HEK293 (cell line): ENCODE results near the gene COL18A1.
"Not testable (repeated sequence)": the region's sequence is repeated elsewhere in the genome, so short reads cannot be mapped to it uniquely, and the experiment has no call there.

Experiments used
- MEIS1 ChIP-seq: sonication (generic); formaldehyde crosslinking; IDR thresholded peaks from 2 replicates; pipeline ENCODE4 v1.8.1; 2022; ENCODE audit warnings: missing genetic modification reagents, mild to moderate bottlenecking, borderline replicate concordance
- RBAK ChIP-seq: fragments of 450-650 bp; formaldehyde crosslinking; IDR thresholded peaks from 2 replicates; pipeline ENCODE4 v1.5.1; 2016; ENCODE audit warnings: missing biosample characterization, missing genetic modification characterization
- YY1 ChIP-seq: fragments of 450-650 bp; formaldehyde crosslinking; IDR thresholded peaks from 2 replicates; pipeline ENCODE4 v1.5.1; 2018; ENCODE audit warnings: missing biosample characterization, missing genetic modification characterization
- ZBTB21 ChIP-seq: fragments of 450-650 bp; formaldehyde crosslinking; IDR thresholded peaks from 2 replicates; pipeline ENCODE4 v1.5.1; 2017; ENCODE audit warnings: missing biosample characterization, missing genetic modification characterization
- ZNF202 ChIP-seq: fragments of 450-650 bp; formaldehyde crosslinking; IDR thresholded peaks from 2 replicates; pipeline ENCODE4 v1.5.1; 2016; ENCODE audit warnings: missing biosample characterization, missing genetic modification characterization, borderline replicate concordance
- ZNF24 ChIP-seq: fragments of 450-650 bp; formaldehyde crosslinking; IDR thresholded peaks from 2 replicates; pipeline ENCODE4 v1.5.1; 2016; ENCODE audit warnings: missing biosample characterization, missing genetic modification characterization
- ZNF558 ChIP-seq: fragments of 450-650 bp; formaldehyde crosslinking; IDR thresholded peaks from 2 replicates; pipeline ENCODE4 v1.5.1; 2016; ENCODE audit warnings: missing biosample characterization, missing genetic modification characterization
- ZXDB ChIP-seq: fragments of 450-650 bp; formaldehyde crosslinking; IDR thresholded peaks from 2 replicates; pipeline ENCODE4 v1.5.1; 2016; ENCODE audit warnings: missing biosample characterization, missing genetic modification characterization
- TF ChIP-seq, protein P1 (sequence below): fragments of 450-650 bp; formaldehyde crosslinking; IDR thresholded peaks from 2 replicates; pipeline ENCODE4 v1.5.1; 2016; ENCODE audit warnings: missing biosample characterization, missing genetic modification characterization
- TF ChIP-seq, protein P2 (sequence below): fragments of 450-650 bp; formaldehyde crosslinking; IDR thresholded peaks from 2 replicates; pipeline ENCODE4 v1.5.1; 2016; ENCODE audit warnings: missing biosample characterization, missing genetic modification characterization
- TF ChIP-seq, protein P3 (sequence below): sonication (generic); formaldehyde crosslinking; IDR thresholded peaks from 2 replicates; pipeline ENCODE4 v1.8.1; 2022; ENCODE audit warnings: mild to moderate bottlenecking, moderate library complexity, missing genetic modification reagents
- TF ChIP-seq, protein P4 (sequence below): fragments of 450-650 bp; formaldehyde crosslinking; IDR thresholded peaks from 2 replicates; pipeline ENCODE4 v1.5.1; 2016; ENCODE audit warnings: missing biosample characterization, missing genetic modification characterization

DNA sequence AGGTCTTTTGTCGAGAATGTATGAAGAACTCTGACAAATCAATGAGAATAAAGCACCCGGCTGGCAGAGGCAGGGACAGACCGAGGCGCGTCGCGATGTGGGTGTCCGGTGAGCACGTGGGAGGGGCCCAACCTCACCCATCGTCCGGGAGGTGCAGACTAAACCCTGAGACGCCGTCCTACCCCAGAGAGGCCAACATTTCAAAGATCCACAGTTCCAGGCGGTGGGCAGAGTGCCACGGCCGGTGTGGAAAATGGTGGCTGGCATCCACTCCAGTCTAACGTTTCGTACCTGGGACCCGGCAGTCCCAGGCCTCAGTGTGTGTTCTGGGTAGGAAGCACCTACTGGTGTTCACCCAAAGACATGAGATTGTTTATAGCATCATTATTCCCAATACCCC lies 41.7 kb upstream of the COL18A1 start:
- TF ChIP-seq, protein P1, sequence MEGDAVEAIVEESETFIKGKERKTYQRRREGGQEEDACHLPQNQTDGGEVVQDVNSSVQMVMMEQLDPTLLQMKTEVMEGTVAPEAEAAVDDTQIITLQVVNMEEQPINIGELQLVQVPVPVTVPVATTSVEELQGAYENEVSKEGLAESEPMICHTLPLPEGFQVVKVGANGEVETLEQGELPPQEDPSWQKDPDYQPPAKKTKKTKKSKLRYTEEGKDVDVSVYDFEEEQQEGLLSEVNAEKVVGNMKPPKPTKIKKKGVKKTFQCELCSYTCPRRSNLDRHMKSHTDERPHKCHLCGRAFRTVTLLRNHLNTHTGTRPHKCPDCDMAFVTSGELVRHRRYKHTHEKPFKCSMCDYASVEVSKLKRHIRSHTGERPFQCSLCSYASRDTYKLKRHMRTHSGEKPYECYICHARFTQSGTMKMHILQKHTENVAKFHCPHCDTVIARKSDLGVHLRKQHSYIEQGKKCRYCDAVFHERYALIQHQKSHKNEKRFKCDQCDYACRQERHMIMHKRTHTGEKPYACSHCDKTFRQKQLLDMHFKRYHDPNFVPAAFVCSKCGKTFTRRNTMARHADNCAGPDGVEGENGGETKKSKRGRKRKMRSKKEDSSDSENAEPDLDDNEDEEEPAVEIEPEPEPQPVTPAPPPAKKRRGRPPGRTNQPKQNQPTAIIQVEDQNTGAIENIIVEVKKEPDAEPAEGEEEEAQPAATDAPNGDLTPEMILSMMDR (tag by site-specific recombination), result not testable (repeated sequence)
- TF ChIP-seq MEIS1 (CRISPR knock-in tag); ZNF202 (tag by site-specific recombination); RBAK (tag by site-specific recombination); ZNF24; ZBTB21; YY1 (tag by site-specific recombination); ZXDB (tag by site-specific recombination); ZNF558: not testable (repeated sequence)
- TF ChIP-seq, protein P2, sequence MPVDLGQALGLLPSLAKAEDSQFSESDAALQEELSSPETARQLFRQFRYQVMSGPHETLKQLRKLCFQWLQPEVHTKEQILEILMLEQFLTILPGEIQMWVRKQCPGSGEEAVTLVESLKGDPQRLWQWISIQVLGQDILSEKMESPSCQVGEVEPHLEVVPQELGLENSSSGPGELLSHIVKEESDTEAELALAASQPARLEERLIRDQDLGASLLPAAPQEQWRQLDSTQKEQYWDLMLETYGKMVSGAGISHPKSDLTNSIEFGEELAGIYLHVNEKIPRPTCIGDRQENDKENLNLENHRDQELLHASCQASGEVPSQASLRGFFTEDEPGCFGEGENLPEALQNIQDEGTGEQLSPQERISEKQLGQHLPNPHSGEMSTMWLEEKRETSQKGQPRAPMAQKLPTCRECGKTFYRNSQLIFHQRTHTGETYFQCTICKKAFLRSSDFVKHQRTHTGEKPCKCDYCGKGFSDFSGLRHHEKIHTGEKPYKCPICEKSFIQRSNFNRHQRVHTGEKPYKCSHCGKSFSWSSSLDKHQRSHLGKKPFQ (tag by site-specific recombination), result not testable (repeated sequence)
- TF ChIP-seq, protein P3, sequence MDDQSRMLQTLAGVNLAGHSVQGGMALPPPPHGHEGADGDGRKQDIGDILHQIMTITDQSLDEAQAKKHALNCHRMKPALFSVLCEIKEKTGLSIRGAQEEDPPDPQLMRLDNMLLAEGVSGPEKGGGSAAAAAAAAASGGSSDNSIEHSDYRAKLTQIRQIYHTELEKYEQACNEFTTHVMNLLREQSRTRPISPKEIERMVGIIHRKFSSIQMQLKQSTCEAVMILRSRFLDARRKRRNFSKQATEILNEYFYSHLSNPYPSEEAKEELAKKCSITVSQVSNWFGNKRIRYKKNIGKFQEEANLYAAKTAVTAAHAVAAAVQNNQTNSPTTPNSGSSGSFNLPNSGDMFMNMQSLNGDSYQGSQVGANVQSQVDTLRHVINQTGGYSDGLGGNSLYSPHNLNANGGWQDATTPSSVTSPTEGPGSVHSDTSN, result not testable (repeated sequence)
- TF ChIP-seq, protein P4, sequence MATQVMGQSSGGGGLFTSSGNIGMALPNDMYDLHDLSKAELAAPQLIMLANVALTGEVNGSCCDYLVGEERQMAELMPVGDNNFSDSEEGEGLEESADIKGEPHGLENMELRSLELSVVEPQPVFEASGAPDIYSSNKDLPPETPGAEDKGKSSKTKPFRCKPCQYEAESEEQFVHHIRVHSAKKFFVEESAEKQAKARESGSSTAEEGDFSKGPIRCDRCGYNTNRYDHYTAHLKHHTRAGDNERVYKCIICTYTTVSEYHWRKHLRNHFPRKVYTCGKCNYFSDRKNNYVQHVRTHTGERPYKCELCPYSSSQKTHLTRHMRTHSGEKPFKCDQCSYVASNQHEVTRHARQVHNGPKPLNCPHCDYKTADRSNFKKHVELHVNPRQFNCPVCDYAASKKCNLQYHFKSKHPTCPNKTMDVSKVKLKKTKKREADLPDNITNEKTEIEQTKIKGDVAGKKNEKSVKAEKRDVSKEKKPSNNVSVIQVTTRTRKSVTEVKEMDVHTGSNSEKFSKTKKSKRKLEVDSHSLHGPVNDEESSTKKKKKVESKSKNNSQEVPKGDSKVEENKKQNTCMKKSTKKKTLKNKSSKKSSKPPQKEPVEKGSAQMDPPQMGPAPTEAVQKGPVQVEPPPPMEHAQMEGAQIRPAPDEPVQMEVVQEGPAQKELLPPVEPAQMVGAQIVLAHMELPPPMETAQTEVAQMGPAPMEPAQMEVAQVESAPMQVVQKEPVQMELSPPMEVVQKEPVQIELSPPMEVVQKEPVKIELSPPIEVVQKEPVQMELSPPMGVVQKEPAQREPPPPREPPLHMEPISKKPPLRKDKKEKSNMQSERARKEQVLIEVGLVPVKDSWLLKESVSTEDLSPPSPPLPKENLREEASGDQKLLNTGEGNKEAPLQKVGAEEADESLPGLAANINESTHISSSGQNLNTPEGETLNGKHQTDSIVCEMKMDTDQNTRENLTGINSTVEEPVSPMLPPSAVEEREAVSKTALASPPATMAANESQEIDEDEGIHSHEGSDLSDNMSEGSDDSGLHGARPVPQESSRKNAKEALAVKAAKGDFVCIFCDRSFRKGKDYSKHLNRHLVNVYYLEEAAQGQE (tag by site-specific recombination), result not testable (repeated sequence)
